Uterus (tissue), 4 donors: ENCODE data around the gene CCDC171. TPM values are rescaled to one million over a fixed set of nuclear protein-coding genes. Genes with fewer than 3 reads are reported as not detected.

Source experiments
- DNase-seq, 2 donors: peaks; one replicate each; pipeline ENCODE4 v3.0.0-alpha.2; 2019 to 2020
- H3K27ac ChIP-seq, 2 donors: fragments of 200-600 bp; sonication (generic); 1 replicate in 1 of 2; 2 replicates in 1 of 2; pipeline ENCODE4 v1.5.1; 2016 to 2018
- H3K27me3 ChIP-seq, 2 donors: fragments of 200-600 bp; sonication (generic); one replicate each; pipeline ENCODE4 v1.5.1; 2018 to 2019; ENCODE audit warnings: control low read depth in 1 of 2
- H3K36me3 ChIP-seq, 2 donors: fragments of 200-600 bp; sonication (generic); one replicate each; pipeline ENCODE4 v1.5.1; 2019; ENCODE audit warnings: control low read depth in 1 of 2
- H3K4me1 ChIP-seq, 2 donors: fragments of 200-600 bp; sonication (generic); one replicate each; pipeline ENCODE4 v1.5.1; 2018 to 2019; ENCODE audit warnings: control low read depth in 1 of 2
- H3K4me3 ChIP-seq, 2 donors: fragments of 200-600 bp; sonication (generic); 1 replicate in 1 of 2; 2 replicates in 1 of 2; pipeline ENCODE4 v1.5.1; 2018 to 2019; ENCODE audit warnings: mild to moderate bottlenecking in 1 of 2
- H3K9me3 ChIP-seq, 2 donors: fragments of 200-600 bp; sonication (generic); one replicate each; pipeline ENCODE4 v1.5.1; 2019; ENCODE audit warnings: control low read depth in 1 of 2
- POLR2A ChIP-seq, 2 donors: fragments of 450-650 bp; IDR thresholded peaks; one replicate each; pipeline ENCODE4 v1.6.1; 2016; ENCODE audit warnings: antibody characterized with exemption in 2 of 2, mild to moderate bottlenecking in 1 of 2, moderate library complexity in 1 of 2
- intact Hi-C: fragments of 100-400 bp; cut with DNase I; formaldehyde crosslinking; loops from one replicate; pipeline ENCODE4 v1.15.1; 2023; ENCODE audit warnings: low total_unique reads
- total RNA-seq, 4 donors: library from RNA; depleted of rRNA in 3 of 4; stranded (reverse); fragments of >200 nt in 3 of 4; gene quantifications; one replicate each; pipeline versions ENCODE4 v1.1.0 to v1.2.4, GENCODE V29; 2014 to 2023
- TF ChIP-seq, protein P1 (sequence below), 4 experiments: fragments of 200-600 bp in 2 of 4; fragments of 450-650 bp in 2 of 4; sonication (generic) in 2 of 4; IDR thresholded peaks; one replicate each; pipeline ENCODE4 v1.5.1; 2016 to 2019; ENCODE audit warnings: antibody characterized with exemption in 4 of 4, mild to moderate bottlenecking in 2 of 4, moderate library complexity in 1 of 4
- donor health status: DM: yes; HTN: yes; CAD: no.

The CCDC171 gene
- total RNA-seq, 4 donors from 2014 or later, result 15.6 to 45.6 (median 26.4) TPM

DNA sequence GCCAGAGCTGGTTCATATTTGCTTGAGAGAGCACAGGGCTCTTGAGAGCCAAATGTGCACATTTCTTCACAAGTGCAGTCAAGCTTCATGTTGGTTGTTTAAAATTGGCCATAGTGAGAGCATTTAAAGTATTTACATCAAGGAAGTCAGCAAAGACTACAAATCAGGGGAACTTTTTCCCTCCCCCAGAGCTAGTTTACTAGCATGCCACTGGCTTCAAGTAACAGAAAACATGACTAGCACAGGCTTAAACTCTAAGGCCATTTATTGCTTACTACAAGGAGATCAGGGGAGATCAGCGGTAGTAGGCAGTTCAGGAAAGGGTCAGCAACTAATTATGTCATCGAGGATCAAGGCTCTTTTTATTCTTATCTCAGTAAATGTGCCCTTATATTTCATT is 11.0 kb upstream of the CCDC171 start:
- no peak overlapping the region for H3K4me3 ChIP-seq
- no peaks in the 10 kb centered on the region for H3K27me3 ChIP-seq
- TF ChIP-seq, protein P1, sequence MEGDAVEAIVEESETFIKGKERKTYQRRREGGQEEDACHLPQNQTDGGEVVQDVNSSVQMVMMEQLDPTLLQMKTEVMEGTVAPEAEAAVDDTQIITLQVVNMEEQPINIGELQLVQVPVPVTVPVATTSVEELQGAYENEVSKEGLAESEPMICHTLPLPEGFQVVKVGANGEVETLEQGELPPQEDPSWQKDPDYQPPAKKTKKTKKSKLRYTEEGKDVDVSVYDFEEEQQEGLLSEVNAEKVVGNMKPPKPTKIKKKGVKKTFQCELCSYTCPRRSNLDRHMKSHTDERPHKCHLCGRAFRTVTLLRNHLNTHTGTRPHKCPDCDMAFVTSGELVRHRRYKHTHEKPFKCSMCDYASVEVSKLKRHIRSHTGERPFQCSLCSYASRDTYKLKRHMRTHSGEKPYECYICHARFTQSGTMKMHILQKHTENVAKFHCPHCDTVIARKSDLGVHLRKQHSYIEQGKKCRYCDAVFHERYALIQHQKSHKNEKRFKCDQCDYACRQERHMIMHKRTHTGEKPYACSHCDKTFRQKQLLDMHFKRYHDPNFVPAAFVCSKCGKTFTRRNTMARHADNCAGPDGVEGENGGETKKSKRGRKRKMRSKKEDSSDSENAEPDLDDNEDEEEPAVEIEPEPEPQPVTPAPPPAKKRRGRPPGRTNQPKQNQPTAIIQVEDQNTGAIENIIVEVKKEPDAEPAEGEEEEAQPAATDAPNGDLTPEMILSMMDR (IDR thresholded peaks at IDR 0.05), result no peak
- no peak for TF ChIP-seq POLR2A (IDR thresholded peaks at IDR 0.05)
- no peak overlapping the region for H3K27ac ChIP-seq
- intact Hi-C loops, result no loop called here
- H3K36me3 ChIP-seq, result no peaks in the 10 kb centered on the region
- no peak for DNase-seq
- no peaks in the 10 kb centered on the region for H3K4me1 ChIP-seq
- no peaks in the 10 kb centered on the region for H3K9me3 ChIP-seq

DNA sequence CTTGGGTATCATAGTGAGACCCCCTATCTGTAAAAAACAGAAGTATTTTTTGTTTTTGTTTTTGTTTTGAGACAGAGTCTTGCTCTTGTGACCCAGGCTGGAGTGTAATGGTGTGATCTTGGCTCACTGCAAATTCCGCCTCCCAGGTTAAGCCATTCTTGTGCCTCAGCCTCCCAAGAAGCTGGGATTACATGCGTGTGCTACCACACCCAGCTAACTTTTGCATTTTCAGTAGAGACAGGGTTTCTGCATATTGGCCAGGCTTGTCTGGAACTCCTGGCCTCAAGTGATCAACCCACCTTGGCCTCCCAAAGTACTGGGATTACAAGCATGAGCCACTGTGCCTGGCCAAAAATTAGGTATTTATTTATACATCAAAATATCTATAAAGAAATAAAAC is 10.2 kb upstream of the CCDC171 start:
- Histone ChIP-seq H3K27ac (no peak overlapping the region), H3K9me3 (no peaks in the 10 kb centered on the region), H3K4me3 (no peak overlapping the region), H3K27me3 (no peaks in the 10 kb centered on the region), H3K4me1 (no peaks in the 10 kb centered on the region), H3K36me3 (no peaks in the 10 kb centered on the region)
- intact Hi-C loops, result no loop called here
- DNase-seq, result no peak
- TF ChIP-seq, protein P1 (IDR thresholded peaks at IDR 0.05), result no peak
- TF ChIP-seq POLR2A (IDR thresholded peaks at IDR 0.05), result no peak

DNA sequence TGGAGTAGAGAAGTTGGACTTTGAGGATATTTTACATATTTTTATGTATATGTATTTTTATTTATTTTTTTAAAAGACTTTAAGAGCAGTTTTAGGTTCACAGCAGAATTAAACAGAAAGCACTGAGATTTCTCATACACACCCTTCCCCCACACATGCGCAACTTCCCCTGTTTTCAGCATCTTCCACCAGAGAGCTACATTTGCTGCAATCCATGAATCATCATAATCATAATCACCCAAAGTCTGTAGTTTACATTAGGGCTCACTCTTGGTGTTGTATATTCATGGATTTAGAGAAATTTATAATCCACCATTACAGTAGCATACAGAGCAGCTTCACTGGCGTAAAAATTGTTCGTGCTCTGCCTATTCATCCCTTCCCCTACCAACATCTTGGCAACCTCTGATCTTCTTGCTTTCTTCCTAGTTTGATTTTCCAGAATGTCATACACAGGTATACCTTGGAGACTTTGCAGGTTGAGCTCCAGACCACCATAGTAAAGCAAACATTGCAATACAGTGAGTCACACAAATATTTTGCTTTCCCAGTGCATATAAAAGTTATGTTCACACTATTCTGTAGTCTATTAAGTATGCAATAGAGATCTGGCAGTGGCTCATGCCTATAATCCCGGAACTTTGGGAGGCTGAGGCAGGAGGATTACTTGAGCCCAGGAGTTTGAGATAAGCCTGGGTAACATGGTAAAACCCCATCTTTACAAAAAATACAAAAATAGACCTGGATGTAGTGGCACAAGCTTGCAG is 9.6 kb upstream of the CCDC171 start:
- no peaks in the 10 kb centered on the region for H3K36me3 ChIP-seq
- intact Hi-C loops, result no loop called here
- no peak overlapping the region for H3K4me3 ChIP-seq
- H3K27me3 ChIP-seq, result no peaks in the 10 kb centered on the region
- H3K4me1 ChIP-seq, result no peaks in the 10 kb centered on the region
- no peak for DNase-seq
- no peaks in the 10 kb centered on the region for H3K9me3 ChIP-seq
- TF ChIP-seq POLR2A (IDR thresholded peaks at IDR 0.05), result no peak
- TF ChIP-seq, protein P1 (IDR thresholded peaks at IDR 0.05), result no peak
- no peak overlapping the region for H3K27ac ChIP-seq

DNA sequence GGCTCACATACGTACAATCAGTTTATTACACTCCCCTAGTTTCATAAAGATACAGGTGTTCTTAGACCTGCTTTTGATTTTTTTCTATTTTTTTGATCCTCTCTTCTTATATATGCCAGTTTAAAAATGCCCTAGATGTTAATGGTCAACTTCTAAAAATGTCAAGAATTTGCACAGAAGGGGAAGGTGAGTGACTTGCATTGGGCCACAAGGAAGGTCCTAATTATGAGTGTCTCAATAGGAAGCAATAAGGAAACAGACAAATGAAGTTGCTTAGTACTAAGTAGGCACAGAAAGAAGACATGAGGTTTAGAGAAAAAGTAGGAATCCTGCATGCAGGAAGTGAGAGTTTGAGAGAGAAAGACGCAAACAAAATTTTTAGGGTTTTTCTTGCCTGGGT is 3.2 kb upstream of the CCDC171 start:
- H3K27me3 ChIP-seq, result no peaks in the 10 kb centered on the region
- H3K4me1 ChIP-seq, result no peaks in the 10 kb centered on the region
- no peaks in the 10 kb centered on the region for H3K9me3 ChIP-seq
- TF ChIP-seq, protein P1 (IDR thresholded peaks at IDR 0.05), result no peak
- TF ChIP-seq POLR2A (IDR thresholded peaks at IDR 0.05), result no peak
- DNase-seq, result no peak
- intact Hi-C loops, result loop anchor here (5.0 kb wide), 1 partner anchor 37 kb away; the partner anchor contains the start of gene PSIP1
- H3K36me3 ChIP-seq, result no peaks in the 10 kb centered on the region
- H3K27ac ChIP-seq, result no peak overlapping the region
- no peak overlapping the region for H3K4me3 ChIP-seq

DNA sequence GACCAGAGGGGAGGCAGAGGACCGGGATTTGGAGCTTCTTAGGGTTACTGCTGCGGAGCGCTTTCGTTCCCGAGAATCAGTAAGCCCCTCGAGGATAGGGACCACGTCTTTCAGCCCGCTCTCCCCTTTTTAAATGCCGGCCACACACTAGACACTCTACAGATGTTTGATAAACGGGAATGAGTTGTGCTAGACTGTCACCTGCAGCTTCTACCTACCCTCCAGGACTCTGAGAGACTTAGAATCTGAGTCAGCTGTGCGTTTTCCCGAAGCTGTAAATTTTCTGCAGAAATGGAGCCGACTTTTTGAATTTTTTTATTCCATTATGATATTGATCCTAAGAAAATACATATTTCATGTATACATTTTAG is 670 bp downstream of the CCDC171 start:
- Histone ChIP-seq H3K27me3 (no peaks in the 10 kb centered on the region), H3K4me1 (no peaks in the 10 kb centered on the region), H3K36me3 (no peaks in the 10 kb centered on the region), H3K9me3 (no peaks in the 10 kb centered on the region), H3K4me3 (peak overlapping the region; percentile 70 to 73), H3K27ac (peak overlapping the region; percentile 89 to 96)
- intact Hi-C loops, result no loop called here
- TF ChIP-seq POLR2A (IDR thresholded peaks at IDR 0.05), result no peak
- DNase-seq, result no peak
